ENCODE data around the gene CD33.
"Not testable (repeated sequence)": the region's sequence is repeated elsewhere in the genome, so short reads cannot be mapped to it uniquely, and the experiment has no call there.

The CD33 gene

DNA sequence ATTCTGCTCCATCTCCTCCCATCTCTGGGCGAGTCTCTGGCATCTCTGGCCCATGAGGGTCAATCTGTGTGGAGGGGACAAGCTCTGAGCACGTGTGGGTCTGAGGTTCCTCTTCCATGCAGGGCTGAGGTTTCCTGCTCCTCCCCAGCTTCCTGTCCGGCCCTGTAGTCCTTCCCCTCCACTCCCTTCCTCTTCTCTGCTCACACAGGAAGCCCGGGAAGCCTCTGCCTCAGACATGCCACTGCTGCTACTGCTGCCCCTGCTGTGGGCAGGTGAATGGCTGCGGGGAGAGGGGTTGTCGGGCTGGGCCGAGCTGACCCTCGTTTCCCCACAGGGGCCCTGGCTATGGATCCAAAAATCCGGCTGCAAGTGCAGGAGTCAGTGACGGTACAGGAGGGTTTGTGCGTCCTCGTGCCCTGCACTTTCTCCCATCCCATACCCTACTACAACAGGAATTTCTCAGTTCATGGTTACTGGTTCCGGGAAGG is 14.0 kb upstream of the CD33 start:
- DNase-seq = not testable (repeated sequence)

DNA sequence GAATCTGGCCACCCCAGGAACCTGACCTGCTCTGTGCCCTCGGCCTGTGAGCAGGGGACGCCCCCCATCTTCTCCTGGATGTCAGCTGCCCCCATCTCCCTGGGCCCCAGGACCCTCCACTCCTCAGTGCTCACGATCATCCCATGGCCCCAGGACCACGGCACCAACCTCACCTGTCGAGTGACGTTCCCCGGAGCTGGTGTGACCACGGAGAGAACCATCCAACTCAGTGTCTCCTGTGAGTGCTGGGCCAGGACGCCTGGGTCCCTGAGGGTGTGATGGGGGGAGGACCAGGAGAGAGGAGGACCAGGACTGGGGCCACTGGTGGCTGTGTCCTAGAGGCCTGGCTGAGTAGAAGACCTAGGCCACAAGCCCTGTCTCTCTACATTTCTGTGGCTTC is 13.0 kb upstream of the CD33 start:
- no peak for DNase-seq

DNA sequence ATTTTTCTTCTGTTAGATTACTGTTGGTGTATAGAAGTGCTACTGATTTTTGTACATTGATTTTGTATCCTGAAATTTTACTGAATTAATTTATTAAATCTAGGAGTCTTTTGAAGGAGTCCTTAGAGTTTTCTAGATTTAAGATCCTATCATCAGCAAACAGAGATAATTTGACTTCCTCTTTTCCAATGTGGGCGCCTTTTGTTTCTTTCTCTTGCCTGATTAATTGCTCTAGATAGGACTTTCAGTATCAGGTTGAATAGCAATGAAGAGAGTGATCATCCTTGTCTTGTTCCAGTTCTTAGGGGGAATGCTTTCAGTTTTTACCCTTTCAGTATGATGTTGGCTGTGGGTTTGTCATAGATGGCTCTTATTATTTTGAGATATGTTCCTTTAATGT is 5.6 kb upstream of the CD33 start:
- DNase-seq = no peak

DNA sequence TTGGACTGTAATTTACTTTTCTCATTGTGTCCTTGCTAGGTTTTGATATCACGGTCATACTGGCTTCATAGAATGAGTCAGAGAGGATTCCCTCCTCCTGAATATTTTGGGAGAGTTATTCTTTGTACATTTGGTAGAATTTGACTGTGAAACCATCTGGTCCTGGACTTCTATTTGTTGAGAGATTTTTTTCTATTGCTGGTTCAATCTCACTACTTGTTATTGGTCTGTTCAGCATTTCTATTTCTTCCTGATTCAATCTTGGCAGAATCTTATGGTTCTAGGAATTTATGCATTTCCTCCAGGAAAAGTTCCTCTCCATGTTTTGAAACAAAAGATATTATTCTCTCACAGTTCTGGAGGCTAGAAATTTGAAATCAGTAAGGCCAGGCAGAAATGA is 4.9 kb upstream of the CD33 start:
- no peak for DNase-seq

DNA sequence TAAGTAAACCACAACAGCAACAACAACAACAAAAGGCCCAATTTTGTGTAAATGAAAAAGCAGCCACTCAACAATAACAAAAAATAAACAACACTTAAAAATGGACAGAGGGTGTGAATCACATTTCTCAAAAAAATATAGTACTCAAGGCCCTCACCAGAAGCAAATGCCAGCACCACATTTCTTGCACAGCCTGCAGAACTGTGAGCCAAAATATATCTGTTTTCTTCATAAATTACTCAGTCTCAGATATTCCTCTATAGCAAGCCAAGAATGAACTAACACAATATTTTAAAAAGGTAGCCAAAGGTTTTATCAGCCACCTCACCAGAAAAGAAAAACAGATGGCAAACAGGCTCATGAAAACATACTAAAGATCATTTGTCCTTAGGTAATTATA is 3.9 kb upstream of the CD33 start:
- no peak for DNase-seq

DNA sequence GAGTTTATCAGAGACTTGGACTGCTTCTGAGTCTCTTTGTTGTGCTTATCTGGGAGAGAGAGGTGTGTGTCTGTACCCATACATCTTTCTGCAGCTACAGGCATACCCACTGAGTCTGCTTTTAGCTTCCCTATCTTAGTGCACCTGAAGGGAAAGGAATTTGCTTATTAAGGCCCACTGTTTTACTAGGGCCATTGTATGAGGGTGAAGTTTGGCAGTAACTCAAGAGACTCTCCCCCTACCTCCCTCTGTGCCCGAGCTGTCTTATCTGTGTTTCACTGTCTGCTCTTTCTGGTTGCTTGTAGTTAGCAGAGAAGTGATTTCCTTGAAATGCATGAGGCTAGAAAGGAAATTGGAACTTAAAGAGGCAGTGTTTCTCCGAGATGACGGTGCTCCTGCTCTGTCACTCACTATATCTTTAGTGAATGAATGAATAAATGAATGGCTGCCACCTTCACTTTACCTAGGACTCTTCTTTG is 678 bp upstream of the CD33 start:
- no peak for DNase-seq

DNA sequence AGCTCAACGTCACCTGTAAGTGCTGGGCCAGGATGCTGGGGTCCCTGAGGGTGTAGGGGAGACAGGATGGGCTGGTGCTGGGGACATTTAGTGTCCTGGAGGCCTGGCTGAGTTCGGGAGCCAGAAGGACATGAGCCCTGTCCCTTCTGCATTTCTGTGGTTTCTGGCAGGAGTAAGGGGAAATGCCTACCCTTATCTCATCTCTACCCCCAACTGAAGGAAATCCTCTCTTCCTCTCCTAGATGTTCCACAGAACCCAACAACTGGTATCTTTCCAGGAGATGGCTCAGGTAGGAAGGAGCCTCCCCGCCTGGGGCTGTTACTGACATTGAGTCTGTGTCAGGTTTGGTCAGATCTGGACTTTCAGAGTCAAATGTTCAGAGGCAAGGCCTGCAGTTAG is 1.2 kb downstream of the CD33 start:
- no peak for DNase-seq

DNA sequence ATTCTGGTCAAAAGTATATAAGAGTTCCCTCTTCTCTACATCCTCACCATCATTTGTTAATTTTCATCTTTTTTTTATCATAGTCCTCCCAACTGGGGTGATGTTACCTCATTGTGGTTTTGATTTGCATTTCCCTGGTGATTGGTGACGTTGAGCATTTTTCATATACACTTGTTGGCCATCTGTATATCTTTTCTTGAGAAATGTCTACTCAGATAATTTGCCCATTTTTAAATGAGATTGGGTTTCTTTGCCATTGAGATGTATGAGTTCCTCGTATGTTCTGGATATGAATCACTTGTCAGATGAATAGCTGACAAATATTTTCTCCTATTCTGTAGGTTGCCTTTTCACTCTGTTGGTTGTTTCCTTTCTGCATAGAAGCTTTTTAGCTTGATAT is 2.4 kb downstream of the CD33 start:
- no peak for DNase-seq

DNA sequence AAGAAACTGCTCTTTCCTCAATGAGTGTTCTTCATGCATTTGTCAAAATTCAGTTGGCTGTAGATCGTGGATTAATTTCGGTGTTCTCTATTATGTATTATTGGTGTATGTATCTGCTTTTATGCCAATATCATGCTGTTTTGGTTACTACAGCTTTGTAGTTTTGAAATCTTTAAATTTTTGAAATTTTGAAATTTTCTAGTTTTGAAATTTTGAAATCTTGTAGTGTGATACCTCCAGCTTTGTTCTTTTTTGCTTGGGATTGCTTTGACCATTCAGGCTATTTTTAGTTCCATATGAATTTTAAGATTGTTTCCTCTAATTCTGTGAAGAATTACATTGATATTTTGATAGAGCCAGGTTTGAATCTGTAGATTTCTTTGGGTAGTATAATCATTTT is 3.1 kb downstream of the CD33 start:
- DNase-seq = no peak

DNA sequence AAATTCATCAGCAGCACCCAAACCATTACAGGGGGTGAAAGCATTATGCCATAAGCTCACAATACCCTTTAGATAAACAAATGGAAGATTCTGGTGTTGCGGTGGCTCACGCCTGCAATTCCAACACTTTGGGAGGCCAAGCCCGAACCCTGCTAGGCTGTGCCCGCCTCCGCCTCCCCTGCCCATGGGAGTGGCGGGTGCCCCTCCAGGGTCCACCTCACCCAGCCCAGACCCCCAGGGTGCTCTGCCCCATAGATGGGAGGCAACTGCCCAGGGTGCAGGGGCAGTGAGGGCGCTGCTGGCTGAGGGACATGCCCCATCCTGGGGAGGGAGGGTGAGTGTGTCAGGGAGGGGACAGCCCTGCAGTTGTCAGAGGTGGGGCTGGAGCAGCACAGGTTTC is 16.0 kb downstream of the CD33 start:
- DNase-seq = no peak

DNA sequence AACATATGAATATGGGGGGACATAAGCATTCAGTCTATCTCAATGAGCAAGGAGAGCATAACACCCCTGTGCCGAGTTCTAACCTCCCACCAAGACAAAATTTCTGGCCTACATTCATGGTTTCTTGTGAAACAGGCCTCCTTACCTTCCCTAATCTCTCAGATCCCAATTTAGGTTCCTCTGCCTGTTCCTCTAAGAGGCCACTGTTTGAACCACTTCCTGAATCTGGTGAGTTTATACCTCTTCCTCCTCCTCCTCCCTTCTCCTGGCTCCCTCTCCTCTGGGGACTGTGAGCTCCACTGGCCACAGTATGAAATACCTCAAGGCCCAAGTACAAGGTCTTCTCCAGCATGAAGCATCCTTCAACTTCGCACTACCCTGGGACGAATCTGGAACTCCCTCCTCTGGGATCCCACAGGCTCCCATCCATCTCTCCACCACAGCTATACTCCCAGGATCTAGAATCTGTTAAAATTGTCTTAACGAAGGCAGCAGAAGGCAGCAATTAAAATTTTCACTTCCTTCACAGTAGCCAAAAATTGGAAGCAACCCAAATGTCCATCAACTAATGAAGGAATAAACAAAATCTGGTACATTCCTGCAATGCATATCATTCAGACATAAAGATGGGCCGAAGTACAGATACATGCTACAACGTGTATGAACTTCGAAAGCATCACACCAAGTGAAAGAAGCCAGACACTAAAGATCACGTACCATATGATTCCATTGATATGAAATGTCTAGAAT is 18.2 kb downstream of the CD33 start:
- DNase-seq = no peak

DNA sequence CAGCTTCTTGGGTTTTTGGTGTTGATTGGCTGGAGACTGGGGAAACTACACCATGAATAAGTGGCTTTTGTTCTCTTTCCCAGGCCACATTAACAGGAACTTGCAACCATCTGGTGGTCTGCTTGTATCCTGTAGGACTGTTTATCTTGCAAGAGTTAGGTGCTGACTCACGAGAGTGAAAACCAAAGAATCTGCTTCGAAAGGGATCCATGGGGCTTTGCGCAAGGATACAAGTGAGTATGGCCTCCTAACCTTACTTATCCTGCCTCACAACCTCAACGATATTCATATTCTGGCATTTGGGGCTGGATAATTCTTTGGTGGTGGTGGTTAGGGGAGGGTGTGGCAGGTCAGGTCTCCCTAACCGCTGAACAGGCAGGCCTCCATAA is 21.3 kb downstream of the CD33 start:
- DNase-seq = no peak

DNA sequence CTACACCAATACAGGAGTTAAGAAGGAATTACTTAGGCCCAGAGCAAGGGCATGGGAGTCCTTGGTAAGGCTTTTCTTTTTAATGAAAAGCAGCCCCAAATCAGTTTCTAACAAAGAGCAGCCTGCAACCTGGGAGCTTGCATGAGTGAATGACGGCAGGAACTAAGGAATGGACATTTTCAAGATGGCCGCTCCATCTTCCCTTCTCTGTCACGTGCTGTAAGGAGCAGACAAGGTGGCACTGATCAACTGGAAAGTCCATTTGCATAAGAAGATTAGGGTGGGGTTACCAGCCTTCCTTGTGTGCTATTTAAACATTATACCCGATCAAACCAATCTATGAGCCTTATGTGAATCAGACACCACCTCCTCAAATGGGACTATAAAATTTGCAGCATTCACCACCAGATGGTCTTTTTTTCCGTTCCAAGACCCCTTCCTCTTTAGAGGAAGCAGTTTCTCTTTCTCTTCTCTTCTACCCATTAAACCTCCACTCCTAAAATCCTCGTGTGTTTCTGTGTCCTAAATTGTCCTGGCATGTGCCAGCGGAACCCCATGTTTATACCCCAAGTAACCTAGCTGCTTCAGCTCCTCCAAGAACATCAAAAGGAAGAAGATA is 23.2 kb downstream of the CD33 start:
- DNase-seq = no peak

DNA sequence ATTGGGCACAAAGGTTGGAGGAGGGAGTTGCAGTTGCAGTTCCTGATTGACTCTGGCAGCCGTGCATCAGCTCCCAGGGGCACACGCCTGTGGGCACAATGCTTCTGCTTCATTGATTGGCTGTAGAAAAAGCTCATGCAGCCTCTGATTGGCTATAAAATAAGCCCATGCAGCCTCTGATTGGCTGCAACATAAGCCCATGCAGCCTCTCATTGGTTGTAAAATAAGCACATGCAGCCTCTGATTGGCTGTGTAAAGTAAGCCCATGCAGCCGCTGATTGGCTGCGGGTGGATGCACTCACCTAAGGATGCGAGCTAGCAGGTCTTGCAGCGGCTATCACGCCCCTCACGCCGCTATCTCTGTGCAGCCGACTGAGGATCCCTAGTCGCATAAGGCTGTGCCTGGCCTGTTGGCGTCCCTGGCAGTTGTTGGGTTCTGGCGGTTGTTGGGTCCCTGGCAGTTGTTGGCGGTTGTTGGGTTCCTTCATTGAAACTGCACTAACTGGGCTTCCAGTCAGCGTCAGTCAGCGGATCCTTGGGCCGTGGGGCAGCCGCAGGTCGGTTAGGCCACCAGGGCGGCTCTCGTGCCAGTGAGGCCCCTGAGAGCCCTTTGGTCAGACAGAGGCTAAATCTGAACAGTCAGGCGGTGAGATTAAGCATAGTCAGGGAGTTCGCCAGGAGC is 26.0 kb downstream of the CD33 start, which contains the start of gene SIGLECL1:
TSS of gene SIGLECL1 (plus strand) at position 295 of the 682 bp plus-strand sequence. CDS start 12,993 bp downstream, outside the sequence.
- DNase-seq = no peak

DNA sequence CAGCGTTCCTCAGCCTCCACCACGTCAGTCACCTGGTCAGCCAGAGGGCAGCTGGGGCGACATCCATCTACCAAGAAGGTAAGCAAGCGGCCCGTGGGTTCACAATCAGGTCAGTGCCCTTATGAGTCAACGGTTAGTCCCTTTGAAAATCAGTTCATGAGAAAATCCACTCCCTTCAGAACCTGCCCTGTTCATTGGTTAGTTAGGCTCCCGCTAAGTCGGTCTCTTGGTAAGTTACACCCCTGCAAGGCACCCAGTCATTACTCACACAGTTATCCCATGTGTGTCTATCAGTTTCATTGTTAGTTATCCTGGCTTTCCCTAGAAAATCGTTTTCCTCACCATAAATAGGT is 26.6 kb downstream of the CD33 start:
- DNase-seq = no peak

DNA sequence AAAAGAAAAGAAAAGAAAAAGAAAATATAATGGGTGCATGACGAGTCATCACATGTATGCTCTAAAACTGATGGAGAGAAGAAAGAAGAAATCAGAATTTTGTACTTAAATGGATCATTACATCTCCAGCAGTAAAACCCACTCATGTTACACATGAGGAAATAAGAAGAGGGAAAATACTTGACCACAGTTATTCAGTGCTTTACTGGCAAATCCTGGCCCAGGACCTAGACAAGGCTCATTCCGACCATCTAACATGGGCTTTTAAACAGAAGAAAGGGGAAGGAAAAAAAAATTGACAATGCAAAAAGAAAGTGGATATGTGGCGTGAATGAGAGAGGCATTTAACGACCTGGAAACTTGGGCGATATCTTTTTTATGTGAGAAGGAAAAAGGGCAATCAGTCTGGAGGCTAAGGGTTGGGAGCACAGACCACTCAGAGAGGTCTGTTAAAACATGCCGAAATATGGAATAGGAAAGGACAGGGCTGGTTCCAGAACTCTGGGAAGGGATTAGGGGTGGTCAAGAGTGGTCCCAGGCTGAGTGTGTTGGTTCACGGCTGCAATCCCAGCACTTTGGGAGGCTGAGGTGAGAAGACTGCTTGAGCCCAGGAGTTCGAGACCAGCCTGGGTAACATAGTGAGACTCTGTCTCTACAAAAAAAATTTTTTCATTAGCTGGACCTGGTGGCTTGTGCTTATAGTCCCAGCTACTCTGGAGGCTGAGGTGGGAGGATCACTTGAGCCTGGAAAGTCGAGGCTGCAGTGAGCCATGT is 27.6 kb downstream of the CD33 start:
- DNase-seq = no peak

DNA sequence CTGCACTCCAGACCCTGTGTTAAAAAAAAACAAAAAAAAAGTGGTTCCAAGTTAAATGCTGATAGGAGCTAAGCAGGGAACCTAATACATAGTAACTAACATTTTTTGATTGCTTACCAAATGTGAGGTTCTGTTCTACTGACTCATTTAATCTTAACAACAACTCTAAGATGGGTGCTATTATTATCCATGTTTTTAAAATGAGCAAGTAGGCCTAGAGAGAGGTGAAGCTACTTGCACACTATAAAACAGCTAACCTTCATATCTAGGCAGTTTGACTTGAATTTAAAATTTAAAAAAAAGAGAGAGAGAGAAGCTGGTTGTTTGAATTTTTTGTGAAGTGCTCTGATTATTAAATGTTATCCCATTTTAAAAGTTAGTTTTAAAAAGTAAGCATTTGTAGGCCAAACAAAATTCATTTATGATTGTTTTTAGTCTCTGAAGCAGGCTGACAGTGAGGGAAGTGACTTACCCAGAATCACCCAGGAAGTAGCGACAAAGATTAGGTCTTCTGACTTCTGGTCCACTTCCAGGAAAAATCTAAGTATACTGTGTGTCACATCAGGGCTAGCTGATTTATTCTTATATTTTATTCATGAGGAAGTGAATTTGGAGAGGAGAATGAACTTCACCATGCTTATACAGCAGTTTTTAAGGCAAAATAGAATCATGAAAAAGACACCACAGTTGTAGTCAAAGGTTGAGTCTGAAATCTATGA is 28.4 kb downstream of the CD33 start:
- no peak for DNase-seq

DNA sequence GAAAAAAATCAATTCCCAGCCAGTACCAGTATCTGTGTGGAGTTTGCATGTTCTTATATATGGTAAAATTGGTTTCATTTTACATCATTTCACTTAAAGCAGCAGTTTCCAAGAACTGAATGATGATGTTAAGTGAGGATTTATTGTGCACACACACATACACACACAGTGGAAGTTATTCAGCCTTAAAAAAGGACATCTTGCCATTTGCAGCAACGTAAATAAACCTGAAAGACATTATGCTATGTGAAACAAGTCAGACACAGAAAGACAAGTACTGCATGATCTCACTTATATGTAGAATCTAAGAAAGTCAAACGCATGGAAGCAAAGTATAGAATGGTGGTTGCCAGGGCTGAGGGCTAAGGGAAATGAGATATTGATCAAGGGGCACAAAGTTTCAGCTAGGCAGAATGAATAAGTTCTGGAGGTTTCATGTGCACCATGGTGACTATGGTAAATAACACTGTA is 31.3 kb downstream of the CD33 start:
- DNase-seq = no peak

DNA sequence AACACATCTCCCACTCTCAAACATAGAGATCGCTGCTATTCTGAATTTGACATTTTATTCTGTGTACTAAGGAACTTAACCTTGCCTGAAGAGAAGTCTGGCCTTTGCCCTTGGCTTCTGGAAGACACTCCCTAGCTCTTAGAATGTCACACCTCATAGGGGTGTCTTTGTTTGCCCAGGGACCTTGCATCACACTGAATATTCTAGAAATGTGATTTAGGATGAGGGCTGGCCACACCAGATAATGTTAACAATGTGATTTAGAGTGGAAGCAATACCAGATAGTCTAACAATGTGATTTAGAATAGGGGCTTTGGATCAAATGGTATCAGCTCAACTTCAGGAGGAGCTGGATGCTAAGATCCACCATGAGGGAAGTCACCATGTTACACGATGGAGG is 32.6 kb downstream of the CD33 start:
- no peak for DNase-seq

DNA sequence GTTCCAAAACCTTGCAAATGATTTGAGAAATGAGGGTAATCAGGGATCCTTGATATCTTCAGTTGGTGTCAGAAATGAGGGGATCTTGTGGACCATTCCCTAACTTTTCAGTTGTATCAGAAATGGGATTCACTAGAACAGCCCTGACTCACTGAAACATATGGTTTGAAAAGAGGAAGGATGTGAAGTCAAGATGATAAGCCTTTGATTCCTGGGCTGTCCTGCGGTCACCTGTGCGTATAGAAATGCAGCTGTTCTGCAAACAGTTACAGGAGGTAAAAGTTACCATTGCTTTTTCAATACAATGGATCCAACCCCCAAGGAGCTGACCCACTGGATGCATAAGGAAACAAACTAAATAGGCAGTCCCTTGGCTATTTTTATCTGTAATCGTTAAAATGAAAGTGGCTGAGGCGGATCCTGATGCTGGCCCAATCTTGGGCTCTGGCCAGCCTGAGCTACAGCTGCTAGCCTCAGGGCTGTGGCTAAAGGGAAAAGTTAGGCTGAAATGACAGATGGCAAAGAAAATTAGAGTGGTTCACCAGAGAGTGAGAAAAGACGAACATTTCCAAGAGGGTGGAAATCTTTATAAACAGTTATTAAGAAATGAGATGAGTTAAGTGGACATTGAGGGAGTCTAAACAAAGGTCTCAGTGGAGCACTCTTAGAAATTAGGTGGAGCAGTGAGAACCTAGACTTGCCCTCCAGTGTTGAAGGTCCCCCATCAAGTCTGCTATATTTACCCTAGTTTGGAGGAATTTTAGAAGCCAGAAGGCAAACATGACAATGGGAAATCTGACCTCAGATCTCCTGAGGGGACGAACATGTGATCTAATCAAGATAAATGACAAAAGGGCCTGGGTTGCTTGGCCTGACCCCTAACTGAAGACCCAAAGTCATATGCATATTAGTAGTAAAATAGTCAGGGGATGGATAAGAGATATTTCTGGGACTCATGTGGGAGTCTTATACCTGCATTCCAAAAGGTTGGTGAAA is 33.6 kb downstream of the CD33 start:
- DNase-seq = no peak
